DOHH2 (cell line): ENCODE results near the gene CLCN1.
A peak's percentile ranks its signal among the peaks of the same experiment; 100 is the strongest.

Experiments
- H3F3A ChIP-seq: fragments of 200-600 bp; sonication (generic), shearing (Covaris generic); 2 replicates; pipeline ENCODE4 v1.6.0; 2016; ENCODE audit warnings: antibody characterized with exemption, mild to moderate bottlenecking; ENCODE audit not compliant: control insufficient read depth, insufficient read depth
- H3K27ac ChIP-seq: fragments of 200-600 bp; sonication (generic); 2 replicates; pipeline ENCODE4 v1.5.1; 2014; ENCODE audit warnings: low read depth, mild to moderate bottlenecking, low read length, moderate library complexity
- H3K27me3 ChIP-seq: fragments of 200-600 bp; sonication (generic); 2 replicates; pipeline ENCODE4 v1.6.1; 2014; ENCODE audit warnings: mild to moderate bottlenecking, low read length, mixed read lengths; ENCODE audit not compliant: control insufficient read depth
- H3K36me3 ChIP-seq: fragments of 200-600 bp; sonication (generic); 2 replicates; pipeline ENCODE4 v1.6.1; 2014; ENCODE audit warnings: mild to moderate bottlenecking, low read length, moderate library complexity, mixed read lengths; ENCODE audit not compliant: control insufficient read depth
- H3K4me1 ChIP-seq: fragments of 200-600 bp; sonication (generic); 2 replicates; pipeline ENCODE4 v1.6.1; 2014; ENCODE audit warnings: mild to moderate bottlenecking, low read length, mixed read lengths; ENCODE audit not compliant: control insufficient read depth
- H3K4me2 ChIP-seq: fragments of 200-600 bp; sonication (generic); 2 replicates; pipeline ENCODE4 v1.6.0; 2014; ENCODE audit warnings: mild to moderate bottlenecking, low read length, moderate library complexity
- H3K4me3 ChIP-seq: fragments of 200-600 bp; sonication (generic); 2 replicates; pipeline ENCODE4 v1.5.1; 2014; ENCODE audit warnings: mild to moderate bottlenecking, low read length, mixed read lengths
- H3K79me2 ChIP-seq: fragments of 200-600 bp; sonication (generic); 2 replicates; pipeline ENCODE4 v1.6.1; 2014; ENCODE audit warnings: mild to moderate bottlenecking, low read length, mixed read lengths; ENCODE audit not compliant: control insufficient read depth
- H3K9me2 ChIP-seq: fragments of 200-600 bp; sonication (generic); replicated peaks from 2 replicates; pipeline ENCODE4 v1.6.1; 2014; ENCODE audit warnings: mild to moderate bottlenecking, low read length, mixed read lengths; ENCODE audit not compliant: control insufficient read depth
- H3K9me3 ChIP-seq: fragments of 200-600 bp; sonication (generic); 2 replicates; pipeline ENCODE4 v1.6.1; 2014; ENCODE audit warnings: antibody characterized with exemption, low read length, mixed read lengths; ENCODE audit not compliant: control insufficient read depth, insufficient read depth
- H4K20me1 ChIP-seq: fragments of 200-600 bp; sonication (generic); 2 replicates; pipeline ENCODE4 v1.6.0; 2014; ENCODE audit warnings: low read depth, mild to moderate bottlenecking, antibody characterized with exemption, low read length, moderate library complexity; ENCODE audit not compliant: control insufficient read depth, insufficient read depth
- EZH2phosphoT487 ChIP-seq: fragments of 200-600 bp; sonication (generic); IDR thresholded peaks from 2 replicates; pipeline ENCODE4 v1.6.1; 2017; ENCODE audit warnings: borderline replicate concordance, mild to moderate bottlenecking, antibody characterized with exemption, low read length, moderate library complexity, mixed read lengths
- TF ChIP-seq, protein P1 (sequence below): fragments of 200-600 bp; sonication (generic); IDR thresholded peaks from one replicate; pipeline ENCODE4 v1.5.1; 2014; ENCODE audit warnings: antibody characterized with exemption, mild to moderate bottlenecking, low read depth, low read length; ENCODE audit not compliant: poor library complexity, severe bottlenecking

CLCN1 gene

DNA sequence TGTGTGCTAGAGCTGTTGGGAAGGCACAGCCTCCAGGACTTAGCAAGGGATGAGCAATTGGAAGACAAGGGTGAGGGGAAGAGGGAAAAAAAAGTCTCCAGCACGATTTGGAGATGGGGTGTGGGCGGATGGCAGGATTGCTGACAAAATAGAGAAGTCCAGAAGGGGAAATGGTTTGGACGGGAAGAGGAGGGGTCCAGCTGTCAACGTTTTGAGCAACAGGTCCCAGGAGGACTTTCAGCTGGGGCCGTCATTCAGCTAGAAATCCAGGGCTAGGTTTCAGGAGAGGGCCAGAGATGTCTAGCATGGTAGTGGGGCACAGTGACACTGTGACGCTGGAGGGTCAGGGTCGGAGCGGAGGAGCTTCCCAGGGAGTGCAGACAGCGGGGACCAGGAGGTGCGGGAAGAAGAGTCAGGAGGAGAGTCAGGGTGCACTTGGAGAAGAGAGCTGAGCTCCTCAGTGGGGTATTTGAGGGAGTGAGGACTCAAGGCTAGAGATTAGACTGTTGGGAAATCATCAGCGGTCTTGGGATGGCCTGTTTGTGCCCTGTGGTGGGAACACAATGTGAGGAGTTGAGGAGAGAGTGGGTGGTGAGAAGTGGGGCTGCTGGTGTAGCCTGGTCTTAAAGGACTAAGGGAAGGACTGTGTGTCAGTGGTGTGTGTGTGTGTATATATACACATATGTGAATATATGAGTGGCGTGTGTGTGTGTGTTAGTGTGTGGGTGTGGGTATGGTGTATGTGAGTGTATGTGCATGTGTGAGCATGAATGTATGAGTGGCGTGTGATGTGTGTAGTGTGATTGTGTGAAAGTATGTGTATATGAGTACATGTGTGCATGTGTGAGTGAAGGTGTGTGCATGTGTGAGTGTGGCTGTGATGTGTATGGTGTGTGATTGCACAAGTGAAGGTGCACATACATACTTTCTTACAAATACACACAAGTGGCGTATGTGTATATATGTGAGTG, 69.0 kb downstream of the CLCN1 start:
- Histone ChIP-seq H3K36me3 (no peaks in the 10 kb centered on the region), H3K27ac (no peak overlapping the region), H3K9me2 (no peaks in the 10 kb centered on the region), H3F3A (no peaks in the 10 kb centered on the region), H4K20me1 (peaks cover 6% of the 10 kb centered on the region; the same call in 1 of the 2 replicates), H3K4me2 (no peak overlapping the region), H3K79me2 (no peaks in the 10 kb centered on the region), H3K4me3 (no peak overlapping the region), H3K27me3 (peaks cover 17% of the 10 kb centered on the region), H3K4me1 (peaks cover 12% of the 10 kb centered on the region), H3K9me3 (no peaks in the 10 kb centered on the region)
- TF ChIP-seq, protein P1, sequence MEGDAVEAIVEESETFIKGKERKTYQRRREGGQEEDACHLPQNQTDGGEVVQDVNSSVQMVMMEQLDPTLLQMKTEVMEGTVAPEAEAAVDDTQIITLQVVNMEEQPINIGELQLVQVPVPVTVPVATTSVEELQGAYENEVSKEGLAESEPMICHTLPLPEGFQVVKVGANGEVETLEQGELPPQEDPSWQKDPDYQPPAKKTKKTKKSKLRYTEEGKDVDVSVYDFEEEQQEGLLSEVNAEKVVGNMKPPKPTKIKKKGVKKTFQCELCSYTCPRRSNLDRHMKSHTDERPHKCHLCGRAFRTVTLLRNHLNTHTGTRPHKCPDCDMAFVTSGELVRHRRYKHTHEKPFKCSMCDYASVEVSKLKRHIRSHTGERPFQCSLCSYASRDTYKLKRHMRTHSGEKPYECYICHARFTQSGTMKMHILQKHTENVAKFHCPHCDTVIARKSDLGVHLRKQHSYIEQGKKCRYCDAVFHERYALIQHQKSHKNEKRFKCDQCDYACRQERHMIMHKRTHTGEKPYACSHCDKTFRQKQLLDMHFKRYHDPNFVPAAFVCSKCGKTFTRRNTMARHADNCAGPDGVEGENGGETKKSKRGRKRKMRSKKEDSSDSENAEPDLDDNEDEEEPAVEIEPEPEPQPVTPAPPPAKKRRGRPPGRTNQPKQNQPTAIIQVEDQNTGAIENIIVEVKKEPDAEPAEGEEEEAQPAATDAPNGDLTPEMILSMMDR = no peak
- no peak for TF ChIP-seq EZH2phosphoT487

DNA sequence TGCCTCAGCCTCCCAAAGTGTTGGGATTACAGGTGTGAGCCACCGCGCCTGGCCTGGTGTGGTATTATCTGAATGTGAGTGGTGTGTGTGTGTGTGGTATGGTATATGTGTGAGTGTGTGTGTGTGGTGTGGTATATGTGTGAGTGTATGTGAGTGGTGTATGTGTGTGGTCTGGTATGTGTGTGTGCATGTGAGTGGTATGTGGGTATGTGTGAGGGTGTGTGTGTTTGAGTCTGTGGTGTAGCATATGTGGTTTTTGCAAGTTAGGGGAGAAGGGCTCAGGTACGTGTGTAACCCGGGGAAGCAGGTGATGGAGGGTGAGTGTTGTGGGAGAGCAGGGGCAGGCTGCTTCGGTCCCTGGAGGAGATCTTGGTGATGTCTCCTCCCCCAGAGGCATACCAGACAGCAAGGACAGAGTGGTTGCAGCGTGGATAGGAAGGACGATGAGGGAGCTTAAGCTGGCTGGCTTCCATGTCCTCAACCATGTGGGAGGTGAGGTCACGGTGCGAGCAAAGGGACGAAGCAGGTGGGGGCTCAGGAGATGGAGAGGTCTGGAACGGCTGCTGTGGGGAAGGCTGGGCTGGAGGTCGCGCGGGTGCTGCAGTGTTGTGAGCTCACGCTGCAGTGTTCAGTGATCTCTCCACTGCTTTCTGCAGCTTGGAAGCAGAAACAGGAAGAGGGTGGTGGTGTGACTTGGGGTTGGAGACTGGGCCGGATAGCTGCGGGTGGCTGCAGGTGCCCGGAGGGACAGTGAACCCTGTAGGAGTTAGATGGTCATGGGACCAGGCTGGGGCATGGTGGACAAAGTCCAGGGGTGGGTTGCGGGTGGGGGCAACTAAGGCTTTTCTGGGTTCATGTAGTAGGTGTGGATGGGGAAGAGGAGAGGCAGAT, 70.2 kb downstream of the CLCN1 start:
- H3K4me2 ChIP-seq = peak overlapping the region; percentile 3; the same call in 1 of the 2 replicates
- peaks cover 6% of the 10 kb centered on the region; the same call in 1 of the 2 replicates for H4K20me1 ChIP-seq
- H3K79me2 ChIP-seq = no peaks in the 10 kb centered on the region
- H3F3A ChIP-seq = no peaks in the 10 kb centered on the region
- no peak overlapping the region for H3K27ac ChIP-seq
- no peak overlapping the region for H3K4me3 ChIP-seq
- TF ChIP-seq, protein P1 = no peak
- TF ChIP-seq EZH2phosphoT487 = no peak
- peaks cover 17% of the 10 kb centered on the region for H3K27me3 ChIP-seq
- H3K9me2 ChIP-seq = no peaks in the 10 kb centered on the region
- H3K36me3 ChIP-seq = no peaks in the 10 kb centered on the region
- peaks cover 10% of the 10 kb centered on the region for H3K4me1 ChIP-seq
- no peaks in the 10 kb centered on the region for H3K9me3 ChIP-seq

DNA sequence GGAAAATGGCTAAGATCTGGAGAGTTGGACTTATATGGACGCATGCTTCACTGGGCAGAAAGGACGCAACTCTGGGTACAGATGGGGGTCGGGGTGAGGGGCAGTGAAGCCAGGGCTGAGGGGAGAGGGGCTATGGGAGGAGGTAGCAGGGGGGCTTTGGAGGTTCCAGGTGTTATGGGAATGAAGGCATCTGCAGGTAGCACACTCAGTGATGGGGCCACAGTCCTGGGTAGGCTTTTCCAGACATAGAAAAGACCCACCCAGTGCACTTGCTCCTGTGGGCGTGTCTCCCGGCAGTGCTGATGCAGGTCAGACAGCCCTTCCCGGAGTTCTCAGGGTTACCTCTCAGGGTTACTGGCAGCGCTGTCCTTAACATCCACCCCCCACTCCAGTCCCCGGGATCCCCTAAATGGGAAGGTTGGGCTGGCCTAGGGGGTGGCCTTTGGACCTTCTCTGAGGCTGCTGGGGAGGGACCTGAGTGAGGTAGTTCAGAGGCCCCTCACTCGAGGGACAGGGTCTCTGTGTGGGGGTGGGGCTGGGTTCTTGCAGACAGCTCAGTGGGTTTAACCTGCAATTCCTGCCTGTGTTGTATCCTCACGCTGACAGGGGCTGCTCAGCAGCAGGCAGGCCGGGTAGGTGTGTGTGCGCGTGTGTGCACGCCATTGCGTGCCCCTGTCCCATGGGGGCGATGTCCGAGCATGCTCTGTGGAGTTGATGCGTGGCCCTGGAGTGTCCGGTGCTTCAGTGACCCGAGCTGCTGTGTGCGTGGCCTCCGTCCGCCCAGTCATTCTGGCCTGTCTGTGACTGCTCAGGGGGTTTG, 71.5 kb downstream of the CLCN1 start:
- H3F3A ChIP-seq = no peaks in the 10 kb centered on the region
- peaks cover 6% of the 10 kb centered on the region; the same call in 1 of the 2 replicates for H4K20me1 ChIP-seq
- no peaks in the 10 kb centered on the region for H3K36me3 ChIP-seq

More for the DNA sequence above, 71.5 kb downstream of the CLCN1 start:
- H3K4me2 ChIP-seq = no peak overlapping the region
- H3K27ac ChIP-seq = no peak overlapping the region
- peaks cover 8% of the 10 kb centered on the region for H3K4me1 ChIP-seq
- TF ChIP-seq, protein P1 = peak; percentile 36
- TF ChIP-seq EZH2phosphoT487 = no peak
- no peaks in the 10 kb centered on the region for H3K9me3 ChIP-seq
- H3K27me3 ChIP-seq = peaks cover 6% of the 10 kb centered on the region
- H3K9me2 ChIP-seq = no peaks in the 10 kb centered on the region
- H3K4me3 ChIP-seq = no peak overlapping the region
- H3K79me2 ChIP-seq = no peaks in the 10 kb centered on the region
